22Rv1 (cell line): ENCODE measurements around the gene DPF3.

Source experiments
- H3K27ac ChIP-seq: fragments of 450-650 bp; 2 replicates; pipeline ENCODE4 v1.5.1; 2017
- ZFX ChIP-seq: fragments of 450-650 bp; IDR thresholded peaks from 2 replicates; pipeline ENCODE4 v1.6.1; 2017; ENCODE audit warnings: antibody characterized with exemption, borderline replicate concordance
- TF ChIP-seq, protein P1 (sequence below): fragments of 450-650 bp; IDR thresholded peaks from 2 replicates; pipeline ENCODE4 v1.5.1; 2017; ENCODE audit warnings: mild to moderate bottlenecking

The DPF3 gene

DNA sequence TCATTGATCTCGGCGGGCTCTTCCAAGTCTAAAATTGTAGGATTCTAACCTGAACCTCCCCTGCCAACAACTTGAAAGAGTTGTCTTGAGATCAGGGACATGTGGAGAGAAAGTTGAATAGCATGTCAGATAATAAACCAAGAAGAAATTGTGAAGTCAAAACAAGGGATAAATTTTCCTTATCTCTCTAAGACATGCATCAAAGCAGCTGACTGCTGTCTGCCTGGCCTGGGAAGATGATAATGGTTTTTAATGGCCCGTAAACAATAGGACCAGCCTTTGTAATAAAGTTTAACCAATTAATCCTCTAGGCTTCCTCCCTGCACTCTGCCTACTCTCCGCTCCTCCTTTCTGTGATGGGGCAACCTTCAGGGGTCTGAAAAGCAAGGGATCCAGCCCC, 67.9 kb downstream of the DPF3 start:
- no peak overlapping the region for H3K27ac ChIP-seq

DNA sequence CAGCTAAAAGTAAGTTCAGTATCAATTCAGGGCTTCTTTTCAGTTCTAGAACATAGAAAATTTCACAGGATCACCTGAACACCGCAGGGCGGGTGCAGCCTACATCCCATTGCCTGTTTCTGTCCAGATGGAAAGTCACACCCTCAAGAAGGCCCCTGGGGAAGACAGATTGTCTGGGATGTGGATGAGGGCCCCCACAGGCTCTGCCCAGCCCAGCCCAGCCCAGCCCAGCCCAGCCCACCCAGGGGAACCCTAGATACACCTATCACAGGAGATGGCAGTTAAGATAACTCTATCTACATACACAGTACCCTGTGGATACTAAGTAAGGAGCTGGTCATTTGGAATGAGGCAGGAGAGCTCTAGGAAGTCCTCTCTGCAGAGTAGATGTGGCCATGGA, 68.4 kb downstream of the DPF3 start:
- no peak overlapping the region for H3K27ac ChIP-seq
- TF ChIP-seq ZFX: no peak
- TF ChIP-seq, protein P1, sequence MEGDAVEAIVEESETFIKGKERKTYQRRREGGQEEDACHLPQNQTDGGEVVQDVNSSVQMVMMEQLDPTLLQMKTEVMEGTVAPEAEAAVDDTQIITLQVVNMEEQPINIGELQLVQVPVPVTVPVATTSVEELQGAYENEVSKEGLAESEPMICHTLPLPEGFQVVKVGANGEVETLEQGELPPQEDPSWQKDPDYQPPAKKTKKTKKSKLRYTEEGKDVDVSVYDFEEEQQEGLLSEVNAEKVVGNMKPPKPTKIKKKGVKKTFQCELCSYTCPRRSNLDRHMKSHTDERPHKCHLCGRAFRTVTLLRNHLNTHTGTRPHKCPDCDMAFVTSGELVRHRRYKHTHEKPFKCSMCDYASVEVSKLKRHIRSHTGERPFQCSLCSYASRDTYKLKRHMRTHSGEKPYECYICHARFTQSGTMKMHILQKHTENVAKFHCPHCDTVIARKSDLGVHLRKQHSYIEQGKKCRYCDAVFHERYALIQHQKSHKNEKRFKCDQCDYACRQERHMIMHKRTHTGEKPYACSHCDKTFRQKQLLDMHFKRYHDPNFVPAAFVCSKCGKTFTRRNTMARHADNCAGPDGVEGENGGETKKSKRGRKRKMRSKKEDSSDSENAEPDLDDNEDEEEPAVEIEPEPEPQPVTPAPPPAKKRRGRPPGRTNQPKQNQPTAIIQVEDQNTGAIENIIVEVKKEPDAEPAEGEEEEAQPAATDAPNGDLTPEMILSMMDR: no peak

More for the DNA sequence above, 67.9 kb downstream of the DPF3 start:
- TF ChIP-seq, protein P1: no peak
- no peak for TF ChIP-seq ZFX

DNA sequence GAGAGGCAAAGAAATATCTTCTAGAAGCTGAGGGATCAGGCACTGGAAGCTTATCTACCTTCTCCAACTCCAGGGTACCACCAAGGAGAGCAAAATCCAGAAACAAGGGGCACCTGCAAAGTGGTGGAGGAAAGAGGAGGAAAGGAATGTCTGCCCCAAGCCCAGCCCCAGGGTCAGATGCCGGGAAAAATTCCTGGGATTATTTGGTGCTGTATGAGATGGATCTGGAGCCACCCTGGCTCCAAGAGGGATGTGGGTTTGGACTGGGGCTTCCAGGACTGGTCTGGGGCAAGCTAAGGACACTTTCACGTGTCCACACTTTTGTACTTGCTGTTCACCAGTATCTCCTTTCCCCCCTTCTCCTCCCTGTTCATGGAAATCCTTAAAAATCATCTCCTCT, 69.8 kb downstream of the DPF3 start:
- no peak overlapping the region for H3K27ac ChIP-seq
- TF ChIP-seq ZFX: no peak
- TF ChIP-seq, protein P1: no peak

DNA sequence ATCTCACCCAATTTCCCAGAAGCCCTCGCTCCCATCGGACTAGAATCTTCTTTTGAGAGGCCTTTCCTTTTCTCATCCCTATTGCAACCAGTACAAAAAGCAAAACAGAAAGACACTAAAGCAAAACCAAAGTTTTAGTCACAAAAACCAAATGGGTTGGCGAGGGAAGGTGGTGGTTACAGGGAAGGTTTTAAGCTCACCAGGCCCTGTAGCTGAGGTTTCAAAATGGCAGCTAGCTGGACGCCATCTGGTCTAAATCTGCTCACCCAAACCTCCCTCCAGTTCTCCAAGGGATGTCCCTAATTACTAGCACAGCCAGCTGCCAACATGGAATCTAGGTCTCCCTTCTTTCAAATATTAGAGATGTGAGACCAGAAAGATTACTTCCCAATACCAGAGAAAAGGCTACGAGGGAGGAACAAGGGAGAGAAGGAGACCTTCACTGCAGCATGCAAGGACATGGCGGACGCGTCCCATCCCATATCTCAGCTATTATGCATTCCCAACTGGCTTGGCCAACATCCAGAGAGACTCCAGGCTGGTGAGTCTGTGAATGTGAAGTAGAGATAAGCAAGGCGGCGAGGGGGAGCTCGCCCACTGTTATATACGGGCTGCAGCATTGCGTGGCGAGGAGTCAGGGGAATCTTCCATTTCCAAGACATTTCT, 70.8 kb downstream of the DPF3 start:
- TF ChIP-seq, protein P1: no peak
- no peak for TF ChIP-seq ZFX
- H3K27ac ChIP-seq: no peak overlapping the region

DNA sequence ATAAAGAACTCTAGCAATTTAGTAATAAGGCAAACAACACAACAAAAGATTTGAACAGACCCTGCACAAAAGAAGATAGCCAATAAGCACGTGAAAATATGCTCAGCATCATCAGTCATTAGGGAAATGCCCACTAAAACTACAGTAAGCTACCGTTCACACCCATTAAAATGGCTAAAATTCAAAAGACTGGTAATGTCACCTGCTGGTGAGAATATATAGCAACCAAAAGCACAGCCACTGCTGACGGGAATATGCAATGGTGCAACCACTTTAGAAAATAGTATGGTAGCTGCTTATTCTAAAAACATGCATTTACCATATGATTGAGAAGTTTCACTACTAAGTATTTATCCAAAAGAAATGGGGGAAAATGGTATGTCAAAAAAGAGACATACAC, 74.9 kb downstream of the DPF3 start:
- H3K27ac ChIP-seq: no peak overlapping the region
- no peak for TF ChIP-seq ZFX
- TF ChIP-seq, protein P1: no peak

DNA sequence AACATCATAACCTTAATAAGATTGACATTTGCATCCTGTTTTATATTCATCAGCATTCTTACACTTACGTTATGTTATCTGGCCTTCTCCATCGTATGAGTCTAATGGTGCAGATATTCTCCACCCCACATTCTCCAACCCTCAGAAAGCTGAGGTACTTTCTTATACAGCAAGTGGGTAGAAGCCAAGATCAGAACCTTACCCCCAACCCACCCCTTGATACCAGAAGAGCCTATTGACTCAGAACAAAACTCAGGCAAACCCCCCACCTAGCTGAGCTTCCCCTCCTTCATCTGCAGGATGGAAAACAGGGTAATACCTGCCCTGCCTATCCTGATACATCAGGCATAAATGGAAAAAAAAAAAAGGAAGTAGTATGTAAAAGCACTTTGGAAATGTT, 77.6 kb downstream of the DPF3 start:
- TF ChIP-seq, protein P1: no peak
- TF ChIP-seq ZFX: no peak
- H3K27ac ChIP-seq: no peak overlapping the region

DNA sequence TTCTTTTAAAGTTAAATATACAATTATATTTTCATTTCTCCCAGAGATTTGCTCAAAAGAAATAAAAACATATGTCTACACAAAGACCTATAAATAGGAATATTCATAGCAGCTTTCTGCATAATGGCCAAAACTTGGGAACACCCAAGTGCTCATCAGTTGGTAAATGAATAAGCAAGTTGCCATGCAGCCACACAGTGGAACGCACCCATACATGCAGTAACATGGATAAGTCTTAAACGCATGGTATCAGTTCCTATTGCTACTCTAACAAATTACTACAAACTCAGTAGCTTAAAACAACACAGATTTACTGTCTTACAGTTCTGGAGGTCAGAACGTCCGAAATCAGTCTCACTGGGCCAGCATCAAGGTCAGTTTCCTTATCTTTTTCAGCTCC, 78.5 kb downstream of the DPF3 start:
- TF ChIP-seq, protein P1: no peak
- TF ChIP-seq ZFX: no peak

More for the DNA sequence above, 78.5 kb downstream of the DPF3 start:
- H3K27ac ChIP-seq: no peak overlapping the region
